ENCODE data around the gene PTPRJ.

PTPRJ gene

GRCh38 chr11:48161951-48162884 is 181.9 kb downstream of the PTPRJ start:
- Mint-ChIP-seq H3K4me1 (ENCODE audit: low read depth) (no peaks in the 10 kb centered on the region), H3K36me3 (peaks cover 9% of the 10 kb centered on the region)

GRCh38 chr11:48162885-48163268 is 182.5 kb downstream of the PTPRJ start:
- Mint-ChIP-seq H3K4me3 (no peak overlapping the region), H3K4me1 (ENCODE audit: low read depth) (no peaks in the 10 kb centered on the region), H3K27me3 (no peaks in the 10 kb centered on the region), H3K9me3 (ENCODE audit: low read depth) (no peaks in the 10 kb centered on the region), H3K36me3 (peaks cover 5% of the 10 kb centered on the region), H3K27ac (no peak overlapping the region)

More at GRCh38 chr11:48161951-48162884, 181.9 kb downstream of the PTPRJ start:
- no peak overlapping the region for H3K27ac Mint-ChIP-seq
- no peaks in the 10 kb centered on the region for H3K9me3 Mint-ChIP-seq (ENCODE audit: low read depth)
- no peak overlapping the region for H3K4me3 Mint-ChIP-seq
- no peaks in the 10 kb centered on the region for H3K27me3 Mint-ChIP-seq

GRCh38 chr11:48163360-48164100 is 183.2 kb downstream of the PTPRJ start:
- peaks cover 5% of the 10 kb centered on the region for H3K36me3 Mint-ChIP-seq
- H3K27ac Mint-ChIP-seq: no peak overlapping the region
- no peaks in the 10 kb centered on the region for H3K27me3 Mint-ChIP-seq
- H3K9me3 Mint-ChIP-seq (ENCODE audit: low read depth): no peaks in the 10 kb centered on the region
- no peaks in the 10 kb centered on the region for H3K4me1 Mint-ChIP-seq (ENCODE audit: low read depth)
- no peak overlapping the region for H3K4me3 Mint-ChIP-seq

- Mint-ChIP-seq H3K4me1 (ENCODE audit: low read depth) (peaks cover 2% of the 10 kb centered on the region), H3K9me3 (ENCODE audit: low read depth) (no peaks in the 10 kb centered on the region), H3K27ac (no peak overlapping the region), H3K36me3 (peaks cover 5% of the 10 kb centered on the region), H3K4me3 (no peak overlapping the region), H3K27me3 (no peaks in the 10 kb centered on the region)
These were observed 184.5 kb downstream of the PTPRJ start for GRCh38 chr11:48164836-48165235.

- Mint-ChIP-seq H3K36me3 (peaks cover 5% of the 10 kb centered on the region), H3K4me1 (ENCODE audit: low read depth) (peaks cover 3% of the 10 kb centered on the region), H3K4me3 (no peak overlapping the region), H3K9me3 (ENCODE audit: low read depth) (no peaks in the 10 kb centered on the region), H3K27me3 (no peaks in the 10 kb centered on the region), H3K27ac (no peak overlapping the region)
These were observed 185.1 kb downstream of the PTPRJ start for GRCh38 chr11:48165426-48165825.

- Mint-ChIP-seq H3K27me3 (no peaks in the 10 kb centered on the region), H3K9me3 (ENCODE audit: low read depth) (no peaks in the 10 kb centered on the region), H3K4me3 (no peak overlapping the region), H3K4me1 (ENCODE audit: low read depth) (peaks cover 18% of the 10 kb centered on the region), H3K36me3 (peaks cover 5% of the 10 kb centered on the region), H3K27ac (no peak overlapping the region)
These were observed 187.0 kb downstream of the PTPRJ start for GRCh38 chr11:48167380-48167779.

- H3K27me3 Mint-ChIP-seq: no peaks in the 10 kb centered on the region
- H3K27ac Mint-ChIP-seq: no peak overlapping the region
- peaks cover 18% of the 10 kb centered on the region for H3K4me1 Mint-ChIP-seq (ENCODE audit: low read depth)
- H3K9me3 Mint-ChIP-seq (ENCODE audit: low read depth): no peaks in the 10 kb centered on the region
- H3K36me3 Mint-ChIP-seq: peaks cover 5% of the 10 kb centered on the region
- H3K4me3 Mint-ChIP-seq: no peak overlapping the region
These were observed 188.5 kb downstream of the PTPRJ start for GRCh38 chr11:48168815-48169214.

GRCh38 chr11:48169259-48169658 is 188.9 kb downstream of the PTPRJ start:
- no peak overlapping the region for H3K4me3 Mint-ChIP-seq
- no peaks in the 10 kb centered on the region for H3K9me3 Mint-ChIP-seq (ENCODE audit: low read depth)
- H3K27me3 Mint-ChIP-seq: no peaks in the 10 kb centered on the region
- peaks cover 5% of the 10 kb centered on the region for H3K36me3 Mint-ChIP-seq
- H3K4me1 Mint-ChIP-seq (ENCODE audit: low read depth): peaks cover 18% of the 10 kb centered on the region
- no peak overlapping the region for H3K27ac Mint-ChIP-seq

- H3K27me3 Mint-ChIP-seq: no peaks in the 10 kb centered on the region
- peaks cover 5% of the 10 kb centered on the region for H3K36me3 Mint-ChIP-seq
- no peaks in the 10 kb centered on the region for H3K9me3 Mint-ChIP-seq (ENCODE audit: low read depth)
- H3K4me1 Mint-ChIP-seq (ENCODE audit: low read depth): peaks cover 18% of the 10 kb centered on the region
- H3K4me3 Mint-ChIP-seq: no peak overlapping the region
- no peak overlapping the region for H3K27ac Mint-ChIP-seq
These were observed 189.4 kb downstream of the PTPRJ start for GRCh38 chr11:48169717-48170116.

GRCh38 chr11:48170241-48171233 is 190.2 kb downstream of the PTPRJ start:
- Mint-ChIP-seq H3K9me3 (ENCODE audit: low read depth) (no peaks in the 10 kb centered on the region), H3K4me1 (ENCODE audit: low read depth) (peaks cover 18% of the 10 kb centered on the region), H3K27ac (no peak overlapping the region), H3K27me3 (no peaks in the 10 kb centered on the region), H3K4me3 (no peak overlapping the region), H3K36me3 (peaks cover 3% of the 10 kb centered on the region)

- no peak overlapping the region for H3K27ac Mint-ChIP-seq
- H3K36me3 Mint-ChIP-seq: no peaks in the 10 kb centered on the region
- H3K4me1 Mint-ChIP-seq (ENCODE audit: low read depth): peaks cover 18% of the 10 kb centered on the region
- H3K27me3 Mint-ChIP-seq: no peaks in the 10 kb centered on the region
- no peaks in the 10 kb centered on the region for H3K9me3 Mint-ChIP-seq (ENCODE audit: low read depth)
- no peak overlapping the region for H3K4me3 Mint-ChIP-seq
These were observed 192.7 kb downstream of the PTPRJ start for GRCh38 chr11:48172818-48173609.

- Mint-ChIP-seq H3K27ac (no peak overlapping the region), H3K36me3 (no peaks in the 10 kb centered on the region), H3K4me1 (ENCODE audit: low read depth) (no peaks in the 10 kb centered on the region), H3K4me3 (no peak overlapping the region), H3K9me3 (ENCODE audit: low read depth) (no peaks in the 10 kb centered on the region), H3K27me3 (no peaks in the 10 kb centered on the region)
These were observed 197.3 kb downstream of the PTPRJ start for GRCh38 chr11:48177661-48178060.

- Mint-ChIP-seq H3K27me3 (no peaks in the 10 kb centered on the region), H3K27ac (no peak overlapping the region), H3K36me3 (no peaks in the 10 kb centered on the region), H3K4me3 (no peak overlapping the region), H3K4me1 (ENCODE audit: low read depth) (no peaks in the 10 kb centered on the region), H3K9me3 (ENCODE audit: low read depth) (no peaks in the 10 kb centered on the region)
These were observed 200.3 kb downstream of the PTPRJ start for GRCh38 chr11:48180627-48181026.
